Measurements from ENCODE around the gene PPM1M. TPM values are rescaled to one million over a fixed set of nuclear protein-coding genes. Genes with fewer than 3 reads are reported as not detected.
"Not testable (repeated sequence)": the region's sequence is repeated elsewhere in the genome, so short reads cannot be mapped to it uniquely, and the experiment has no call there.

PPM1M gene
- total RNA-seq, 2 donors from 2014 or later, result 52.3 to 74.1 TPM

DNA sequence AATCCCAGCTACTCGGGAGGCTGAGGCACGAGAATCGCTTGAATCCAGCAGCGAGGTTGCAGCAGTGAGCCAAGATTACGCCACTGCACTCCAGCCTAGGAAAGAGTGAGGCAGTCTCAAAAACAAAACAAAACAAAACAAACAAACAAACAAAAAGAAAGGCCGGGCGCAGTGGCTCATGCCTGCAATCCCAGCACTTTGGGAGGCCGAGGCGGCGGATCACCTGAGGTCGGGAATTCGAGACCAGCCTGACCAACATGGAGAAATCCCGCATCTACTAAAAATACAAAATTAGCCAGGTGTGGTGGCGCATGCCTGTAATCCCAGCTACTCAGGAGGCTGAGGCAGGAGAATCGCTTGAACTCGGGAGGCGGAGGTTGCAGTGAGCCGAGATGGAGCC is 29.2 kb downstream of the PPM1M start:
- H3K9me3 Mint-ChIP-seq; DNase-seq (ENCODE audit: low spot score in 2 of 2); ATAC-seq: not testable (repeated sequence)
- Mint-ChIP-seq H3K36me3 (peaks cover 54 to 88% of the 10 kb centered on the region in 2 donors), H3K27ac (peak overlapping the region; percentile 89 to 99)

DNA sequence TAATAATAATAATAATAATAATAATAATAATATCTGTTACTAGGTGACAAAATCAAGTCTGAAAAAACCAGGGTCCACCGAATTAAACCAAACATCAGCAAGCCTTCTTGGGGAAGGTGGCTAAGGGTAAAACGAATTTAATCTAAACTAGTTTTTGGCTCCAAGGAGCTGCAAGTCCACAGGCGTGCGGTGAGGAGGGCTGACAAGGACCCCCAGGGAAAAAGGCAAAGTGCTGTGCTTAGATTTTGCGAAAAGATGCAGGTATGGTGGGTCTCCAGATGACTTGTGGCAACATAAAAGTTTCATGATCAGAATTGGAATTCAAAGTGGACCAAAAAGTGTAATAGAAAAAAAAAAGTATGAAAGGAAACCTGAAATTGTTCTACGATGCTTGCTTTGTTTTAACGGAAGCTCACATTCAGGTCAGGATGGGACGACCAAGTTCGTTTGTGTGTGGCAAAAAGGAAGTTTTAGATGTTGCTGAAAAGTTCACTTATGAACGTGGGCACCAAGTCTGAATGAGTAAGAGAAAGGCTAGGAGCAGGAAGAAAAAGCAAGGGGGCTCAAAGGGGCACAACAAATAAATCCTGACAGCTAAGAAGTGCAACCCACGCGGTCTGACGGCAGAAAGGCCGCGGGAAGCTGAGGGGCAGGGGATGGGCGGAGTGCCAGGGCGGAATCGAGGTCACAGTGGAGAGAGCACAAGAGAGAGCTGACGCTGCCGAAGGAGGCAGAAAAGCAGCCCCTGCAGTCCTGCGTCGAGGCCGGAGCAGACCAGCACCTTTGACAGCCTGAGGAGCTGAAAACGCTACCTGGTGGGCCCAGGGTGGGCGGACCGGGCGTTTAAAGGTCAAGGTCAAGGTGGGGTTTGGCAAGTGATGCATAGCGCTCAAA is 31.8 kb downstream of the PPM1M start:
- Mint-ChIP-seq H3K9me3 (no peaks in the 10 kb centered on the region), H3K36me3 (peaks cover 54 to 70% of the 10 kb centered on the region in 2 donors), H3K27ac (peak overlapping the region; percentile 89 to 99)
- ATAC-seq (peak; percentile 37 to 54), DNase-seq (ENCODE audit: low spot score in 2 of 2) (peak; percentile 77 to 80)

DNA sequence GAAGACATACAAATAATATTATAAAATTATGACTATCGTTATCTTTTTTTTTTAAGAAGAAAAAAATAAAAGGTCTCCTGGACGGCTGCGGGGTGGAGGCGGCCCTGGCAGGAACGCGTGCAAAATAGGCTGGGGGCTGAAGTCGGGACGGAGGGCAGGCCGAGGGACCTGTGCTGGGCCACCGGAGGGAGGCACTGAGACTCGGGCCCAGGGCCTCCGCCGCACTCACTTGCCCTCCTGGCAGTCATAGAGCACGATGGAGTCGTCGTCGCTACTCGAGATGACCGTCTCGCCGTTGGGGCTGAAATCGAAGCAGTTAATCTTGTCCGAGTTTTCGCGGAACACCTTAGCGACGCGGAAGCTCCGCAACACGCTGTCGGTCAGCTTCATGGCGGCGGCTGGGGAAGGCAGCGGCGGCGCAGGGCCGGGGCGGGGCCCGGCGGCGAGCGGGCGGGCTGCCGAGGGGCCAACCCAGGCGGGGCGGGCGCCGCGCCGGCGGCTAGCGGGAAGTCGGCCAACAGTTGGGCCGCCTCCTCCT is 32.5 kb downstream of the PPM1M start:
- ATAC-seq, result peak; percentile 41 to 70
- no peaks in the 10 kb centered on the region for H3K9me3 Mint-ChIP-seq
- peak overlapping the region; percentile 89 to 99 for H3K27ac Mint-ChIP-seq
- DNase-seq (ENCODE audit: low spot score in 2 of 2), result no peak
- peaks cover 48 to 65% of the 10 kb centered on the region in 2 donors for H3K36me3 Mint-ChIP-seq

DNA sequence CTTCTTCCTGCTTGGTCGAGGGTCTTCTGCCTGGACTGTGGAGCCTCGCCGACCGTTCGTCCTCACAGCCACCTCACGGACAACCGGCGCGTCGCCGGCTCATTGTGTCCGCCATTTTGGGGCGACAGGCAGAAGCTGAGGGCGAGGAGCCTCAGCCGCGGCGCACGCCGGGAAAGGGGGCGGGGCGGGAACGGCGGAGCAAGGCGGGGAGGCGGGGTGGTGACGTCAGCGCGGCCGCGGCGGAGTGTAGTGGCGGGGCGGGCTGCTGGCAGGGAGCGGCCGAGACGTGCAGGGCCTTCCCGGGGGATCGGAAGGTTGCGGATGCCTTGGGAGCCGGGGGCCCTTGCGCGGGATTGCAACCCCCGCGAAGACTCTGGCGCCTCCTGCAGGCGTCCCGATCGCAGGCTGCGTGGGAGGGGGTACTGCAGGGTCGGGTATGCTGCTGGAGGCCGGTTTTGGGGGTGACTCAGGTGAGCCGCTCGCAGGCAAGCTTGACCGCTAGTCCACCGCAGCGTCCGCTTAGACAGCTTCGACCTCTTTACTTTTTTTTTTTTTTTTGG is 33.0 kb downstream of the PPM1M start, which contains the start of gene WDR82:
Gene WDR82, minus strand, starts transcription at position 140 of the 560 bp plus-strand sequence. CDS start 288 bp downstream, outside the sequence.
- ATAC-seq (peak; percentile 82 to 85), DNase-seq (ENCODE audit: low spot score in 2 of 2) (peak; percentile 98 to 99)
- Mint-ChIP-seq H3K27ac (peak within 1 kb of the TSS; percentile 89 to 99), H3K36me3 (peaks cover 46 to 60% of the 10 kb centered on the region in 2 donors), H3K9me3 (no peaks in the 10 kb centered on the region)

DNA sequence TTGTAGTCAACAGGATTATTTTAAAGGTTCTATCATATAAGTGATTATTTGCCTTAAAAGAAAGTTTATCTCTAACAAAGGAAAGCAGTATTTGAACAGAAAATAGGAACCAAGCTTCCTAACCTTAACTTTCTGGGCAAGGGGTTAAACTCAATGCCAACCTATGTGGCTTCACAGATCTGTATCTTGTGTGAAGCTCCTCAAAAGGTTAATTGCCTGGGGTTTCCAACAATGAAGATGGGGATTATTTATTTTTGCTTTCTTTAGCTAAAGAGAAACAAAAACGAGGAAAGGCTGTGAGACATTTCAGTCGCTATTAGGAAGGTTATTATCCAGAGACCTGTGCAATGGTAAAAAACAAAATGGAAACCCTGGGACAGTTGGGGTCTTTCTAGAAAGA is 34.0 kb downstream of the PPM1M start:
- no peak for ATAC-seq
- no peak for DNase-seq (ENCODE audit: low spot score in 2 of 2)
- no peaks in the 10 kb centered on the region for H3K9me3 Mint-ChIP-seq
- peak overlapping the region; percentile 36 to 89 for H3K27ac Mint-ChIP-seq
- peaks cover 36 to 50% of the 10 kb centered on the region in 2 donors for H3K36me3 Mint-ChIP-seq

DNA sequence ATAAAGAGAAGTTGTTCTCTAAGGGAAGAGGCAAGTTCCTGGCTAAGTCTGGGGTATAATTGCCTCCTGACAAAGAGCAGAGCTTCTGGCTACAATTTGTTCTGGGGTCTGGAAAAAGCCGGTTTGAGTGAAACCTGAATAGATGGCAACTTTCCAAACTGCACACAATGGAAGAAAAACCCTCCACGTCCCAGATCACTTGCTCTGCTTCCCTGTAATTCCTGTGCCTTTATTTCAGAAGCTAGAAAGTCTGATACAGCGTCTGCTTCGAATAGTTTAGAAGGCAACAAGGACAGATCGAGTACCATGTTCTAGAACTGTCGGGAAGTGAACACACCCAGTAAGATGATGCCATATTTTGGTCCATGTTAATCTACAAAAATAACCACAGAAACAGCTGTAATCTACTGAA is 34.5 kb downstream of the PPM1M start:
- Mint-ChIP-seq H3K9me3 (no peaks in the 10 kb centered on the region), H3K36me3 (peaks cover 35 to 45% of the 10 kb centered on the region in 2 donors), H3K27ac (peak overlapping the region; percentile 14 to 89)
- ATAC-seq (no peak), DNase-seq (ENCODE audit: low spot score in 2 of 2) (no peak)

DNA sequence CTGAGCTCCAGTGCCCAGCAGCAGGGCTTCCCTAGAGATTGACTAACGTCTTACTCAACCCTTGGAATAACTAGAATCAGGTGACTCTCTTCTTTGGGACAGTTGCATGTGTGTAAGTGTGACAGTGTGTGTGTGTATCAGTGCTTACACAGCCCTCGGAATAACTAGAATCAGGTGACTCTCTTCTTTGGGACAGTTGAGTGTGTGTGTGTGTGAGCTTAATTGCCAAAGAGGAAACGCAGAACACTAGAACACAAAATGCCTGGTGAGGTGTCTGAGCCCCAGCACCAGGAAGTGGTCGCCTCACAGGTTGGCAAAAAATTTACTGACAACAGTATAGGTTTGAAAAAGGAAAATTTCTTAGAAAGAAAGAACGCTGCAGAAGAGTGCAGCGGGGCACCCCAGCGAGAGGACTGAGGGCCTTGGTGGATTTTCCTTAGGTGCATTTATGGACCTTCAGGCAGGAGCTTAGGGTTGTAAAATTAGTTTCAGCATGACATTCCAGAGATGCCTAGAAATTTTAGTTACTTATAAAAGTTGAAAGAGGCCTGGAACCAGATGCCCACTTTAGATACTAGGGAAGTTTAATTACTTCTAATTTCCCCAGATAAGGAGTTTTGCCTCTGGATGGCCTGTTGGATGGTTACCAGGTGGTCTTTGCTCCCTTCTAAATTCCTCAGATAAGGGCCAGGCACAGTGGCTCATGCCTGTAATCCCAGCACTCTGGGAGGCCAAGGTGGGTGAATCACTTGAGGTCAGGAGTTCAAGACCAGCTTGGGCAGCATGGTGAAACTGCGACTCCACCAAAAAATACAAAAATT is 36.6 kb downstream of the PPM1M start:
- H3K36me3 Mint-ChIP-seq, result peaks cover 19 to 31% of the 10 kb centered on the region in 2 donors
- ATAC-seq, result no peak
- DNase-seq (ENCODE audit: low spot score in 2 of 2), result peak in 1 of 2 donors; percentile 56
- H3K27ac Mint-ChIP-seq, result peak overlapping the region; percentile 70 to 79
- no peaks in the 10 kb centered on the region for H3K9me3 Mint-ChIP-seq

DNA sequence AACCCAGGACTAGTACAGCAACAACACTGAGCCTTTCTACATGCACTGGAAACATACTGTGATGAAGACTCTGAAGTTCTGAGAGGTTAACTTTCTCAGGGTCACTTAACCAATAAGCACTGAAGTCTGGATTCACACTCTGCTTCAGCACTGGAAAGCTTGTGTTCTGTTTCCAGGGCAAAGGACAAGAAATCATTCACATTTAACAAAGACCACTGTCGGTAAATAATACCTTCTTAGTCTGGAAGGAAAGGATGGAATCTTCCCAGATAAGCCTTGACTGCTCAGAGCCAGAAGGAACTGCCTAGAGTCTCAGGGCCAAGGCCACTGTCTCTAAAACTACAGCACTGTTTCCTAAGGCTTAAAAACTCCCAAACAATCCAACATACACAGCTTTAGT is 37.7 kb downstream of the PPM1M start:
- DNase-seq (ENCODE audit: low spot score in 2 of 2) (peak in 1 of 2 donors; percentile 2), ATAC-seq (no peak)
- Mint-ChIP-seq H3K36me3 (peaks cover 15 to 21% of the 10 kb centered on the region in 2 donors), H3K27ac (no peak overlapping the region), H3K9me3 (no peaks in the 10 kb centered on the region)

DNA sequence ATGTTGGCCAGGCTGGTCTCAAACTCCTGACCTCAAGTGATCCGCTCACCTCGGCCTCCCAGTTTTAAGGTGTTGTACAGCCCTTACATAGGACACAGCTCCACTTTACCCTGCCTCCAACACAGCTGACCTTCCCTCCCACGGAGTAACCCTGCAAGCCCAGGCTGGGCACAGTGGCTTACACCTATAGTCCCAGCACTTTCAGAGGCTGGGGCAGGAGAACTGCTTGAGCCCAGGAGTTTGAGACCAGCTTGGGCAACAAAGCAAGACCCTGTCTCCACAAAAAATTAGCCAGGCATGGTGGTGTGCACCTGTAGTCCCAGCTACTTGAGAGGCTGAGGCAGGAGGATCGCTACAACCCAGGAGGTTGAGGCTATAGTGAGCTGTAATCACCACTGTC is 38.5 kb downstream of the PPM1M start:
- Mint-ChIP-seq H3K27ac (peak overlapping the region; percentile 56 to 83), H3K36me3 (peaks cover 11 to 14% of the 10 kb centered on the region in 2 donors)
- not testable (repeated sequence) for ATAC-seq, H3K9me3 Mint-ChIP-seq
- DNase-seq (ENCODE audit: low spot score in 2 of 2), result peak in 1 of 2 donors; percentile 53

DNA sequence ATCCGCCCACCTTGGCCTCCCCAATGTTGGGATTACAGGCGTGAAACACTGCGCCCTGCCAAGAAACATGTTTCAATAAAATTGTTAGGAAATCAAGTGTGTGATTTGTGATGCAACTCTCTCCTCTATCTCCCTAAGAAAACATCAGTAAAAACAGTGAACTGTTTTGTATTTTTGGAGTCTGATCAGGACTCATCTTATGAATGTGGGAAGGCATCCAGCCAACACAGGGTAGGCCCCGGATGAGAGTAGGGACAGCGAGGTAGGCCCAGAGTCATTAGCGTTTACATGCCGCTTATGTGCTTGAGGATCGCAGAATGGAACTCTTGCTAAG is 41.2 kb downstream of the PPM1M start:
- Mint-ChIP-seq H3K9me3 (no peaks in the 10 kb centered on the region), H3K36me3 (peaks cover 7 to 11% of the 10 kb centered on the region in 2 donors), H3K27ac (peak overlapping the region; percentile 99 to 100)
- ATAC-seq, result no peak
- DNase-seq (ENCODE audit: low spot score in 2 of 2), result no peak

DNA sequence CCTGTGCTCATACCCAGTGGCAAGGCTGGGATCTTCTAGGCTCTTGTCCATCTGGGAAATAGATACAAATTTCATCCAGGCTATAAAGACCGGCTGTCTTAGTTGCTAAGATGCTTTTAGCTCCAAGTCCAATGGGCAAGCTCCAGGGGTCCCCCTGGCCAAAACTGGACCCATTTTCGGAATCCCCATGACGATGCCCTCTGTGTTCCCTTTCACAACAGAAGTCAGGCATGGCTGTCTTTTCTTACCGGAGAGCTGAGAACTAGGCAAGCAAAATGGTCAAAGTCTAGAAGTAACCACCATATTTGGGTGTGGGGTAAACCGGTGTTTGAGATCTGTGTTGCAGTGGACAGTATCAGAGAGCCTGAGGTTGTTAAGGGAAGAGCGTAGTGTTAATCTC is 43.1 kb downstream of the PPM1M start:
- no peak for ATAC-seq
- Mint-ChIP-seq H3K36me3 (peaks cover 7 to 11% of the 10 kb centered on the region in 2 donors), H3K27ac (peak overlapping the region; percentile 99 to 100)

DNA sequence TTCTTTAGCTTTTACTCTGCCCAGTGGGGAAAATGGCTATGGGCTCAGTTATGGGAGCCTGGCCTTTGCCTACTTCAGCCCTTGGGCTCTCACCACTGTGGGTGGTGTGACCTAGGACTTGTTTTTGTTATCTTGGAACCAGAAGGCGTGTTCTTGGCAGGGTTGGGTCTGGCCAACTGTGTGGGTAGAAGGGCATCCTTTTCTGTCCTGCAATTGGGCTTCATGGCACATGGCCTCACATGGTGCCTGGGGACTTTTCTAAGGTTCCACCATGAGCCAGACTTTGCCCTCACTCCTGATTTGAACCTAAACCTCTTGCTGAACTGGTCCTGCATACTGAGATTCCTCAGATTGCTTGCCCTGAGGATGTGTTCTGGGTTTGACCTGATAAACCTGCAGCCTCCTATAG is 43.8 kb downstream of the PPM1M start:
- DNase-seq (ENCODE audit: low spot score in 2 of 2) (no peak), ATAC-seq (no peak)
- Mint-ChIP-seq H3K36me3 (peaks cover 7 to 11% of the 10 kb centered on the region in 2 donors), H3K9me3 (no peaks in the 10 kb centered on the region), H3K27ac (no peak overlapping the region)

More for the DNA sequence above, 43.1 kb downstream of the PPM1M start:
- no peaks in the 10 kb centered on the region for H3K9me3 Mint-ChIP-seq
- DNase-seq (ENCODE audit: low spot score in 2 of 2), result no peak

DNA sequence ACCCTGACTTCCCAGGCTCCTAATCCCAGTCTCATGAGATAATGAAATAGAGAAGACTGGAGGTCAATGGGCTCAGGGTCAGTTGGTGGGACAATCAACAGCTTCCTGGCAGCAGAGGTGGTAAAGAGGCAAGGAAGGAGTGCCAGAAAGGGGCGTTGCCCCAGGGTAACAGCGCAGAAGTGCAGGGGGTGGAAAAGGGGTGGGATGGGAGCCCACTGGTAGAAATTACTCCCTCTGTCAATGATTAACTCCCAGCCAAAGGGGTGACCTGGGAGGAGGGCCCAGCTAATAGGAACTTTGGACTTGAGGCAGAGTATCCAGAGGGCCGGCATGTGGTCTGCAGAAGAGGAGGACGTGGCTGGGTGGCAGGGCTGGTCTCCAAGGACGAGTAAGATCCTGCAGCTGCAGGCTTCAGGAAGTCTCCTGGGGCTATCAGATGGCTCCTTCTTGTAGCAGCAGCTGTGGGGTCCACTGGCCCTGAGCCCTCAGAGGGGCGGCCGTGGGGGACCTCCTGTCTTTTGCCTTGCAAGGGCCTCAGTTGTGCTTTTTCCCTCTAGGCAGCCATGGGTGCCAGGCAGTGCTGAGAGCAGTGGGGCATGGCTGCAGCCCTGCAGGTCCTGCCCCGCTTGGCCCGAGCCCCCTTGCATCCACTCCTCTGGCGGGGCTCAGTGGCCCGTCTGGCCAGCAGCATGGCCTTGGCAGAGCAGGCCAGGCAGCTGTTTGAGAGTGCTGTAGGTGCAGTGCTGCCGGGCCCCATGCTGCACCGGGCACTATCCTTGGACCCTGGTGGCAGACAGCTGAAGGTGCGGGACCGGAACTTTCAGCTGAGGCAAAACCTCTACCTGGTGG is 44.4 kb downstream of the PPM1M start:
- Mint-ChIP-seq H3K36me3 (peaks cover 7 to 11% of the 10 kb centered on the region in 2 donors), H3K27ac (no peak overlapping the region), H3K9me3 (no peaks in the 10 kb centered on the region)
- no peak for ATAC-seq
- DNase-seq (ENCODE audit: low spot score in 2 of 2), result no peak

DNA sequence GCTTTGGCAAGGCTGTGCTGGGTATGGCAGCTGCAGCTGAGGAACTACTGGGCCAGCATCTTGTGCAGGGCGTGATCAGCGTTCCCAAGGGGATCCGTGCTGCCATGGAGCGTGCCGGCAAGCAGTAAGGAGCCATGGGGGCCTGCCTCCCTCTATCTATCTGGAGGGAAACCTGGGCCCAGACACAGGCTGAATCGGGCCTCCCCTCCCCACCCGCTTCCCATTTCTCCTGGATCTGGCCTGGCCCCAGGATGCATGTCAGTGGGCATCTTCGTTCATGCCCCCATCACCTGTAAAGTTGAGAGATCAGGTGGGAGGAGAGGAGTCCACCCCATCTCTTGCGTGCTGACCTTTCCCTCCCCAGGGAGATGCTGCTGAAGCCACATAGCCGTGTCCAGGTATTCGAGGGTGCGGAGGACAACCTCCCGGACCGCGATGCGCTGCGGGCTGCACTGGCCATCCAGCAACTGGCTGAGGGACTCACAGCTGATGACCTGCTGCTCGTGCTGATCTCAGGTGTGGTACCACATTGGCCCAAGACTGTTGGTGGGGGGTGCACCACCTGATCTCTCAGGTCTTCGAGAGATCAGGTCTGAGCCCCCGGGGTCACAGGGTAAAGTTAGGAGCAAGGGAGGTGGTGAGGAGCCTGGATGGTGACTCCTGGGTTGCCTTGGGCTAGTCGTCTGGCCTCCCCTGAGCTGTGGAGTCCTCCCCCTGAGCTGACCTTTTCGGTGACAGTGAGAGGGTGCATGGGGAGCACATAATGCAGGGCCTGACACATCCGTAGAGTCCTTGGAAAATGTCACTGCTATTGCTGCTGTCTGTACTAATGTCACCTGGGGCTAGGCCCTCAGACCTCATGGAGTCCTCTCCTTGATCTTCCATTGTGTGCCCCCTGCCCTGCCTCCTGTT is 45.3 kb downstream of the PPM1M start:
- Mint-ChIP-seq H3K9me3 (no peaks in the 10 kb centered on the region), H3K36me3 (peaks cover 7 to 11% of the 10 kb centered on the region in 2 donors), H3K27ac (no peak overlapping the region)
- no peak for DNase-seq (ENCODE audit: low spot score in 2 of 2)
- no peak for ATAC-seq
